ENCODE data around the gene GREB1.
A peak's percentile ranks its signal among the peaks of the same experiment; 100 is the strongest.

GREB1 gene

DNA sequence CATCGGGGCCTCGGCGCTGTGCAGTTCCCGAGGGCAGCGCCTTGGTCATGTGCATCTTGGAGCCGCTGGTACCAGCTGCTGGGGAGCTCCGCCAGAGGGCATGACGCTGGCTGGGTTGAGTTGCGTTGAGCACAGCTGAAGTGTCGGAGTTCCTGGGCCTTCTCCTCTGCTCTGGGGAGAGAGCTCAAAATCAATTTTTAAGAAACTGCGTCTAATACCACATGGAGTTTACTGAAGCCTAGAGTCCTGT lies 48.7 kb downstream of the GREB1 start:
- DNase-seq: no peak

DNA sequence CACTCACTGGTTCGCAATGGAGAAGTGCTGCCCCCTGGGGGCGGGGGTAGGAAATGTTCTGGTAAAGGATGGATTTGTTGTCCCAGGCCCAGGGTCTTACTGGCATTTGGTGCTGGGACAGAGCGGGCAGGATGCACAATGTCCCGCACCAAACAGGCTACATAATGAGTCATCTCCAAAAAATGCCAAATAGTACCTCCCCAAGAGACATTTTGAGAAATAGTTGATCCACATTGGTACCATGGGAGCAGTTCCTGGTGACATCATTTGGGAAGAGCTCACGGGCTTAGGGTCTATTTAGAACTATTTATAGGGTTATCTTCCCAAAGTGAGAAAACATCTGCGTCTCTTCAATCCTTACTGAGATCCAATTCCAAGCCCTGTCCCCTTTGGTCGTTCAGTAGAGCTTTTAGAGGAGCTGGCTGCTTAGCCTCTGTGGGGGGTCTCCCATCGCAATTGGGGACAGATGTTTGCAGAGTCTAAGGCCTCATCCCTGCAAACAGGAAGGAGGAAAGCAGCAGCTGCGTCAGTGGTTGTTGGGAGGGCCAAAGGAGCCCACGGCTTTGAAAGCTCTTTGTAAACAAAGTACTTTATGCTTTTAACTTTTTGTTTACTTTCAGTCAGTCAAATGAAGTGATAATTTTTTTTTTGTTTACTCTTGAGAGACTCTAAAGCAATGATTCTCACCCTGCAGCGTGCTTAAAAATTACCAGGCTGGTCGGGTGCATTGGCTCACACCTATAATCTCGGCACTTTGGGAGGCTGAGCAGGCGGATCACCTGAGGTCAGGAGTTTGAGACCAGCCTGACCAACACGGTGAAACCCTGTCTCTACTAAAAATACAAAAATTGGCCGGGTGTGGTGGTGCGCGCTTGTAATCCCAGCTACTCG lies 49.3 kb downstream of the GREB1 start:
- DNase-seq: peak; percentile 38

DNA sequence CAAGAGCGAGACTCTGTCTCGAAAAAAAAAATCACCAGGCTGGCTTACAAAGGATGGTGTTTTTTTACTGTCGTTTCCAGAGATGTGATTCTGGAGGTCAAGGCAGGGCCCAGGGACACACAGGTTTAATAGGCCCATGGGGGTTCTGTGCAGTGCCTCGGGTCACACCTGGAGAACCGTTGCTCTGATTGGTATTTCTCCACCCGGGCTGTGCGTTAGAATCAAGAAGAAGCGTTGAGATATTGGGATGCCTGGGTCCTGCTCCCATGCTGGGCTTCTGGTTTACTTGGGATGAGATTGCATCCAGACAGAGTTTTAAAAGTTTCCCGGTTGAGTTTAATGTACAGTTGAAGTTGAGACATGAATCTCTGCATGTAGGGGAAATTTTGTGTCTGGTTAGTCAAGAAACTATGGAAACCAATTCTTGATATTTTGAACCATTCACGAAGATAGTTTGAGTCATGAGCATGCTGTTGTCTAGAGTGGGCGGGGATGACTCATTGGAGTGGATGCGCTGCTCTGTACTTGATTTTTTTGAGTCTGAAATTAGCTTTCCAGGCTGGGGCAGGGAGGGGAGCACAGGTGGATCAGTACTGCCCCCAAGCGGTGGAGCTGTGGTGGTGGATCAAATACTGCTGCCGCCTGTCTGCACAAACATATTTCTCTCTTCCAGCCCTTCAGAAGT lies 50.1 kb downstream of the GREB1 start:
- DNase-seq: peak; percentile 44

DNA sequence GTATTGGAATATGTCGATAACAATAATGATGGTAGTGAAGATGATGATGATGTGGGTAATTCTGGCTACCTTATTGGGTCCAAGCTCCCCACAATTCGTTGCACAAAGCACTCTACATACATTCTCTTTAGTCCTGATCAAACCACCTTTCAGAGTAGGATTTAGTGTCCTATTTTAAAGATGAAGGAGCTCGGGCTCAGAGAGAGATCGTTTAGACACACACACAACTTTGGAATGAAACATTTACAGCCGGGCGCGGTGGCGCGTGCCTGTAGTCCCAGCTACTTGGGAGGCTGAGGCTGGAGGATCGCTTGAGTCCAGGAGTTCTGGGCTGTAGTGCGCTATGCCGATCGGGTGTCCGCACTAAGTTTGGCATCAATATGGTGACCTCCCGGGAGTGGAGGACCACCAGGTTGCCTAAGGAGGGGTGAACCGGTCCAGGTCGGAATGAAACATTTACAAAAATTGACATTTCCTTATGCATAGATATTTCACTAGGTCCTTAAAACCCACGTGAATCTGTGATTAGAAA lies 50.7 kb downstream of the GREB1 start:
- DNase-seq: no peak

DNA sequence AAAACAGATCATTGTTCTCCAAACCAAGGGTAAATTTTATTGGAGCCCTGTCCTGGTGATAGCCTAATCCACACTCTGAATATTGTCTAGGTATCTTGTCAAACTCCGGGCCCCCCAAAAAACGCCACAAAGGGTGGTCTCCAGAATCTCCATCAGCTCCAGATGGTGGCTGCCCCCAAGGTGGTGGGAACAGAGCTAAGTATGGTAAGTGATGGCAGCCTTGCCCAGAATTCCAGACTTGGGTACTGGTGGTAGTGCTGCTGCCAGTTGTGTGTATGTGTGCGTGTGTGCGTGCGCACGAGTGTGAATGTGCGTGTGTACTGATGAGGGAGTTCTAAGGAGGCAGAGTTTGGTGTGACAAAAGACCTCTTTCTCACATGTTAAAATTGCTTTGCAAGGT lies 51.2 kb downstream of the GREB1 start:
- DNase-seq: no peak

DNA sequence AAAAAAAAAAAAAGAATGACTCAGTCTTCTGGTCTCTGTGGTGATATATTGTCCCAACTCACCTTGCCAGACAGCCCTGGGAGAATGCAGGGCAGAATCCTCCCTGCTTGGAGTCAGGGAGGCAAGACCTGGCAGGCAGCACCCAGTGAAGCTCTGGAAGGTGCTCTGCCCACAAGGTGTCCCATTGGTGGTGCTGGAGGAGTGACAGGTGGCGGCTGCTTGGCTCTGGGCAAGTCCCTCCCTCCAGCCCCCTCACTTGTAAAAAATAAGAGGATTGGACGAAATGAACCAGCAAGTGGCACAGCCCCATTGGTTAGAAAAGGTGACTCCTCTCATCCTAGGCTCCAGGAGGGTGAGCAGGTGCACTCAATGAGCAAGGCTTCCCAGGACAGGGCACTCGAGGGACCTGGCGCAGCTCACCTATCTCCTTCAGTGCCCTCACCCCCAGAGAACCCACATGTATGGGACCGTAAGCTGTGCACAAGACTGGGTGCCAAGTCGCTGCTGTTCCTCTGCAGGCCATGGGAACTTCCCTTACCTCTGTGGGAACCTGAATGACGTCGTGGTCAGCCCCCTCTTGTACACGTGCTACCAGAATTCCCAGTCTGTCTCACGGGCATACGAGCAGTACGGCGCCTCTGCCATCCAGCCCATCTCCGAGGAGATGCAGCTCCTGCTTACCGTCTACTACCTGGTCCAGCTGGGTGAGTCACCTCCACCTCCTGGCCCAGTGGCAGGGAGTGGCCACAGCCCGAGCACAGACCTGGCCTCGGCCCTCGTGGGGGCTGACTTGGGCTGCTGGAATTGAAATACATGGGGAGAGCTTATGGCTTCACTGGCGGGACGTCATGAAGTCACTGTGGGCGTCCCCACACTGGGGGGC lies 54.6 kb downstream of the GREB1 start:
- no peak for DNase-seq

DNA sequence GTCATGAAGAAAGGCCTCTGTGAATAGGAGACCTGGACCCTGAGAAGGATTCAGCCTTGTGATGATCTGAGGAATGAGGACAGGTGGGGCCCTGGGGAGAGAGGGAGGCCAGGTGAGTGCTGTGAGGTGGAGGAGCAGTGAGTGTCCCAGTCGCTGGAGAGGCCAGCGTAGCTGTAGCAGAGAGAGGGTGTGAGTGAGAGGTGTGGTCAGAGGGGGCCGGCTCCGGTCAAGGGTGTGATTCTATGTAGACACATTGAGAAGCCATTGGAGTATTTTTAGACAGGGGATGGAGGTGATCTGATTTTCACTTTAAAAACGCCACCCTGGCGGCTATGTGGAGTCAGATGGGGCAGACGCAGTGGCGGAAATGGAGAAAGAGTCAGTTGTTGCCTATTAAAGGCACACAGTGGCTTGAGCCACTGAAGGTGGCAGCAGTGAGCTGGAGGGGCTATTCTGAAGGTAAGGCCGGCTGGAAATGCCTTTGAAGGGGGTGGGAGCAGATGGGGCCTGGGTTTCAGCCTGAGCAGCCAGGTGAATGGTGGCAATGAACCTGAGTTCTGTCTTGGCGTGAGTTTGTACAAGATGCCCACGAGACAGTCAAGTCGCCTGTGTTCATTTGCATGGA lies 55.6 kb downstream of the GREB1 start:
- DNase-seq: no peak

DNA sequence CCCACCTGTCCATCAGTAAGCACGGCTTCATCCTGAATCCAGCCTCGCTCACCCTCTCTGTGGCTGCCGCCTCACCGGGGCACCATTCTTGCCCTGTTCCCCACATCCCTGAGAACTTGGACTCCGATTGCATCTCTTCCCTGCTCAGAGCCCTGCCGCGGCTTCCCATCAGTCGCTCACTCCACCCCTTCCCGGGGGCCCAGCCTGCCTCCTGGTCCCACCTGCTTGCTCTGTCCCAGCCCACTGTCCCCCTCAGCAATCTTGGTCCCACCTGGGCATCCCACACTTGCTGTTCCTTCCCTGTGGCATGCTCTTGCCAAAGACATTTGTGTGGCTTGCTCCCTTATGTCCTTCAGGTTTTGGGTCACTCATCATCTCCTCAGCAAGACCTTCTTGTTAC lies 56.3 kb downstream of the GREB1 start:
- no peak for DNase-seq

DNA sequence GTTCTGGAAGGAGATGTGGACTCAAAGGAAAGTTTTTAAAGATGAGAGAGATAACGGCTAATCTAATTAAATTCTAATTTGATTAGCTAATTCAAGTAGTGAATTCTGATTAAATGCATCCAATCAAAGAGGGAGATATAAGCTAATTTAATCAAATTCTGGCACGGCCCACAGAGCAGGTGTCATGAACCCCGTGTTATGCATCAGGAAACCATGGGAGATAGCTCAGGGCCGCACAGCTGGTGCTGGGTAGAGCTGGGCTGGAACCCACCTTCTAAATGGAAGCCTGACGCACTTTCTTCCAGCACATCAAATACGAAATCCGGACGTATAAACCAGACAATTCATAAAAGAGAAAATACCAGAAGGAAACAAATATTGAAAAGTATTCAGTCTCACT lies 57.2 kb downstream of the GREB1 start:
- DNase-seq: no peak

DNA sequence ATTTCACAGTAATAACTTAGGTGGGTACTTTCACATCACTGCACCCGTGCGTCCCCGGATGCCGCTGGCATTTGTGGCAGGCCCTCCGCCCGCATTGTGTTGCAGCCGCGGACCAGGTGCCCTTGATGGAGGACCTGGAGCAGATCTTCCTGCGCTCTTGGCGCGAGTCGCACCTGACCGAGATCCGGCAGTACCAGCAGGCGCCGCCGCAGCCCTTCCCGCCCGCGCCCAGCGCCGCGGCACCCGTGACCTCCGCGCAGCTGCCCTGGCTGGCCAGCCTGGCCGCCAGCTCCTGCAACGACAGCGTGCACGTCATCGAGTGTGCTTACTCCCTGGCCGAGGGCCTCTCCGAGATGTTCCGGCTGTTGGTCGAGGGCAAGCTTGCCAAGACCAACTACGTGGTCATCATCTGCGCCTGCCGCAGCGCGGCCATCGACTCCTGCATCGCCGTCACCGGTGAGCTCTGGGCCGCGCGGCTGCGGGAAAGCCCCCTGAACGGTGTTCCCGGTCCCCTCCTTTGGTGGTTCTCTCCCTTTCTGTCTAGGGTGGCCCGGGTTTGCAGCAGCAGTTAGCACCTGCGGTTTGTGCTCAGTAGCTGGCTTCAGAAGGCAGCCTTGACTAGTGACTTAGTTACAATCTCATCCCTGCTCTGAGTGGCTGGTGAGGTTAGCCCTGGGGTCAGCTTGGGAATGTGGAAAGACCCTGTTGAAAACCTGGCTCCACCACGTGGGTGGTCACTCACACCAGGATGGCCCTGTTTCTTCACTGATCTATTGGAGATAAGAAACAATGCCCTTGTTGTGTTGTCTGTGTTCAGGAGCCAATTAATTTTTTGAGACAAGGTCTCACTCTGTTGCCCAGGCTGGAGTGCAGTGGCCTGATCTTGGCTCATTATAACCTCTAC lies 59.1 kb downstream of the GREB1 start:
- no peak for DNase-seq

DNA sequence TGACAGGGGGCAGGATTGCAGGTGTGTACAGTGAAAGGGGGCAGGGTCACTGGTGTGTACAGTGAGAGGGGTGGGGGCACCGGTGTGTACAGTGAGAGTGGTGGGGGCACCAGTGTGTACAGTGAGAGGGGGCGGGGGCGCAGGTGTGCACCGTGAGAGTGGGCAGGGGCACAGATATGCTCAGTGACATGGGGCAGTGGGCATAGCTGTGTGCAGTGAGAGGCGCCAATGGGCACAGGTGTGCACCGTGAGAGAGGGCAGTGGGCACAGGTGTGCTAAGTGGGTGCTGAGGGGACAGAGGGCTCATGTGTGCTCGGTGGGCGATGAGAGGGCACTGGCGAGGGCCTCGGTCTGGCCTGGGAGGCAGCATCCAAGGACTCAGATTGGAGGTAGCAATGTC lies 63.0 kb downstream of the GREB1 start:
- no peak for DNase-seq

DNA sequence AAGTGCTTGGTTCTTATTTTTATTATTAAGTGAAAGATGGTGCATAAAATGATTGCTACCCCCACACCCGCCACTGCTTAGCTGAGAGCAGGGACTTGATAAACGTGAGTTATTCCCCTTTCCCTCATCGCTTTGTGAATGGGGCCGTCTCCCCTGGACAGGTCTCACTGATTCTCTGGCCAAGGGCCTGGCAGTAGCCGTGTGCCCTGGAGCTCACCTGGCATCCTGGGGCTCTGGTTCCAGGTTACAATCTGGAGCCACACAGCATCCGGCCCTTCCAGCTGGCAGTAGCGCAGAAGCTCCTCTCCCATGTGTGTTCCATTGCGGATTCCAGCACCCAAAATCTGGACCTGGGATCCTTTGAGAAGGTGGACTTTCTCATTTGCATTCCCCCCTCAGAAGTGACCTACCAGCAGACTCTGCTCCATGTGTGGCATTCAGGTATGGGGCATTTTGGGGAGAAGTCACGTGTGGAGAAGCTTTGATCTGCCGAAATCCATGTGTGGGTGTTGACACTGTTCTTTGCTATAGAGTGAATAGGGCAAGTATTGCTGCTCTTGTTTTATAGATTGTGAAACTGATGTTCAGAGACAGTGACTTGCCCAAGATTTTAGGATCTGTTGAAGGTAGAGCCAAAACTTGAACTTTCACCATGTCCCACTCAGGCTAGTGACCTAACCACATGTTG lies 63.8 kb downstream of the GREB1 start:
- no peak for DNase-seq

DNA sequence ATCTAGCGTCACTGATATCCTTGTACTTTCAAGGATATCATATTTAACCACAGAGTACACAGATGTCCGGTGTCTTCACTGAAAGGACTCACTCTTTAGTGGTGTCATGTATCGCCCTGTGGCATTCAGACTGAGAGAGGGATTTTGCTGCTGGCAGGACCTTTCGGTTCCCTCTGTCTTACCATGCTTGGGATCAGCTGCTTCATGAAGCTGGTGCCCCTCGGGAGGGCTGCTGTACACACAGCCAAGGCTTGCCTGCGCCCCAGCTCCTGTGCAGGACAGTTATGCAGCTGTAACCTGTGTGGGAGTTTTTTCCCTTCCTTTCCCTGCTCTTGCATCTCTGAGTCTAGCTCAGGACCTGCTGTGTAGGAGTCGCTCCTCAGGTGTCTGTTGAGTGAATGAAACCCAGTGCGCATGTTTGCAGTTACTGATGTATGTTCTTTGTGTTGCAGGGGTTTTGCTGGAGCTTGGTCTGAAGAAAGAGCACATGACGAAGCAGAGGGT lies 64.4 kb downstream of the GREB1 start:
- DNase-seq: no peak

DNA sequence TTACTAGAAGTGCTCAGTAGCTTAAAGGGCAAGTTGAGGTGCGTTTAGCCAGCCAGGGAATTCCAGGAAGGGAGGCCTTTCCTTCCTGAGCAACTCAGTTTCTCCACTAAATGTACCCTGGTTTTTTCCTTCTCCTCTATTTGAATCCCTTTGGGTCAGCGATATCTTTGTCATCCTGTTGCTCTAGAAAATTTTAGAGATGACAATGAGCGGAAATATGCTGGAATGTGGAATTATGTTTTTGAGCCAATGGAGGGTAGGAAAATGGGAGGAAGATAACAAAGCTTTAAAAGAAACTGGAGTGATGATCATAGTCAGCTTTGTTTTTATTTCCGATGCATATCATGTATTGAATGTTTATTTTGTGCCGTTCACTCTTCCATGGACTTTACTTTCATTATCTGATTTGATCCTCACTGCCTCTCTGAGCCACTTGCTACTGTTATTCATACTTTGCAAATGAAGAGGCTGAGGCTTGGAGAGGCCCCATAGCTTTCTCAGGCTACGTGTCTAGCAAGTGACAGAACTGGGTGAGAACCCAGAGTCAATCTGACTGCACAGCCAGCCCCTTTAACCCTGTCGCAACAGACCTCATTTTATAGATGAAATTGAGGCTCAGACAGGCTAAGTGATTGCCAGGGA lies 68.8 kb downstream of the GREB1 start:
- DNase-seq: no peak

DNA sequence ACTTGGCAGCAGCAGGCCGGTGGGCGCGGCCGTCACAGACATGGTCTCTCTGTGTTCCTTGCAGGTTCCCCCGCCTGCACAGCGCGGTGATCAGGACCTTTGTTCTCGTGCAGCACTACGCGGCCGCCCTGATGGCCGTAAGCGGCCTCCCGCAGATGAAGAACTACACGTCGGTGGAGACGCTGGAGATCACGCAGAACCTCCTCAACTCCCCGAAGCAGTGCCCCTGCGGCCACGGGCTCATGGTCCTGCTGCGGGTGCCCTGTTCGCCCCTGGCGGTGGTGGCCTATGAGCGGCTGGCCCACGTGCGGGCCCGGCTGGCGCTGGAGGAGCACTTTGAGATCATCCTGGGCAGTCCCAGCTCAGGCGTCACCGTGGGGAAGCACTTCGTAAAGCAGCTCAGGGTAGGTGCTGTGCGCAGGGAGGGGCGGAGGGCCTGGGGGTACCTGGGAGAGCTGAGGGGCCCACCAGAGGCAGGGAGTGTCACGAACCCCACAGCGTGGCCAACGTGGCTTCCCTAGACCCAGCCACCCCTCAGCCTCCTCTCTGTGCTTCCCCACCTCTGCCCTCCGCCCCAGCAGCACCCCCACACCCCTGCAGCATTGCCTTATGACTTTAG lies 76.9 kb downstream of the GREB1 start:
- DNase-seq: no peak

DNA sequence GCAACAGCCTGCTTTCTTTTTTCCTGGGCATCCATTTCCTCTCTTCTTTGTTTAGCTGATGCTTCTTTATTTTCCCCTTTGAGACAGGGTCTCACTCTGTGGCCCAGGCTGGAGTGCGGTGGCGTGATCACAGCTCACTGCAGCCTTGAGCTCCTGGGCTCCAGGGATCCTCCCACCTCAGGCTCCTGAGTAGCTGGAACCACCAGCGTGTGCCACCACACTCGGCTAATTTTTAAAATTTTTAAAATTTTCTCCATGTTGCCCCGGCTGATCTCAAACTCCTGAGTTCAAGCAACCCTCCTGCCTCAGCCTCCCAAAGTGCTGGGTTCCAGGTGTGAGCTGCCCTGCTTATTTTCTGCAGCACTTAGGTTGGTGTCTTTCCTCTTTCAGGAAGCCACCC lies 77.4 kb downstream of the GREB1 start:
- DNase-seq: no peak

DNA sequence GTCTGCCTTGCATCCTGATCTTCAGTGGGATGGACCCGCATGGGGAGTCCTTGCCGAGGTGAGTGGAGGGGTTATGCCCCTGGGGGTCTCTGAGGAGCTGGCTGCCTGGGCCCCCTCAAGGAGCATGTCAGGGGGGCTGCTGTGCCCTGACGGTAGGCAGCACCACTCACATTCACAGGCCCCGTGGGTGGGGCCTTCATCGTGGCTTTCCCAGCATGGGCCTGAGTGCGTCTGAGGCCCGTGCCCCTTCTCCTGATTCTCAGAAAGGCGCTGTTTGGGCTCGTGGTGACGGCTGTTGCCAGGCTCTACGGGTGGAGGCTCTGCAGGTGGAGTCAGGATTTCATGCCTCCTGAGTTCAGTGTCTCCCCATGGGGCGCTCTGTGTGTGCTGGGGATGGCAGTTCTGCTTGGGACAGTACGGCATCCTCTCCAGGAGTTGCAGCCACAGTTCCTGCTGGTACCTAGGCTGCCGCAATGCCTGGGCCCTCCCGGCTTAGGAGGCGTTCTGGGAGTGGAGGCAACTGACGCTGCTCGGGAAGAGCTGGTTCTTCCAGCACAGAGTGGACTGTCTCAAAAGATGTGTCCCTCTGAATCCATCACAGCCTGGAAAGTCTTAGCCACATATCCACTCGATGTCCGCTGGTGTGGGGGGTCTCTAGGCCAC lies 78.8 kb downstream of the GREB1 start:
- no peak for DNase-seq

DNA sequence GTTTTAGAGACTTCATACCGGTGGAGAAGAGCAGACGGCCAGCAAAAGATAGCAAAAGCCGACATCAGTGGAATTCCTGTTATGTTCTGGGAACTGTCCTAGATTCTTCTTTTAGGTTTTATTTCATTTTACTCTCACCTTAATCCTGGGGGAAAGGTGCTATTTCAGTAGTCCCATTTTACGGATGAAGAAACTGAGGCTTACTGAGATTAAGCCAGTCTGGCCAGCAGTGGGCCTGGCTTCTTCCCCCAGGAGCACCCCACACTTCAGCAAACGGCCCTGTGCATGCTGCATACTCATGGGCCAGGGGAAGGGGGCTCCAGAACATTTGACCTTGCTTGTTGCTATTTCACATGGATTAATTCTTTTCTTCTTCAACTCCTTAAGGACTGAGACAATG lies 79.5 kb downstream of the GREB1 start:
- DNase-seq: no peak

DNA sequence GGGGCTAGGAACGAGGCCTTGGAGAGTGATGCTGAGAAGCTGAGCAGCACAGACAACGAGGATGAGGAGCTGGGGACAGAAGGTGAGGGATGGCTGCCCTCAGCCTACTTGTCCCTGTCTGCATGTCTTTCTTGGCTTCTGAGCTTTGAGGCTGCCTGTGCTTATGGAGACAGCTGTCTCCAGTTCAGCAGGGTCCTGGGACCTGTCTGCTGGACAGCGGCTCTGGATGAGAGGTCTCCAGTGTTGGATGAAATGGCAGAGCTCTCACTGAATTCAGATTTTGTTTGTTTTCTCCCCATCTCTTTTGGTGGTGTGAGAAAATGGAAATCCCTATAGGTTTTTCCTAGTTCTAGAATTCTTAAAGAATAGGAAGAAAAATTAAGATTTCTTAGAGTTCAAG lies 81.4 kb downstream of the GREB1 start:
- no peak for DNase-seq
